NB4 (cell line): Measurements from ENCODE around the gene OTUB1.

Source experiments
- MYC ChIP-seq: IDR thresholded peaks from 2 replicates; pipeline ENCODE4 v1.6.1; 2011; ENCODE audit warnings: low read depth, low read length
- TF ChIP-seq, protein P1 (sequence below): IDR thresholded peaks from one replicate; pipeline ENCODE4 v1.5.1; 2012; ENCODE audit warnings: low read depth, low read length

DNA sequence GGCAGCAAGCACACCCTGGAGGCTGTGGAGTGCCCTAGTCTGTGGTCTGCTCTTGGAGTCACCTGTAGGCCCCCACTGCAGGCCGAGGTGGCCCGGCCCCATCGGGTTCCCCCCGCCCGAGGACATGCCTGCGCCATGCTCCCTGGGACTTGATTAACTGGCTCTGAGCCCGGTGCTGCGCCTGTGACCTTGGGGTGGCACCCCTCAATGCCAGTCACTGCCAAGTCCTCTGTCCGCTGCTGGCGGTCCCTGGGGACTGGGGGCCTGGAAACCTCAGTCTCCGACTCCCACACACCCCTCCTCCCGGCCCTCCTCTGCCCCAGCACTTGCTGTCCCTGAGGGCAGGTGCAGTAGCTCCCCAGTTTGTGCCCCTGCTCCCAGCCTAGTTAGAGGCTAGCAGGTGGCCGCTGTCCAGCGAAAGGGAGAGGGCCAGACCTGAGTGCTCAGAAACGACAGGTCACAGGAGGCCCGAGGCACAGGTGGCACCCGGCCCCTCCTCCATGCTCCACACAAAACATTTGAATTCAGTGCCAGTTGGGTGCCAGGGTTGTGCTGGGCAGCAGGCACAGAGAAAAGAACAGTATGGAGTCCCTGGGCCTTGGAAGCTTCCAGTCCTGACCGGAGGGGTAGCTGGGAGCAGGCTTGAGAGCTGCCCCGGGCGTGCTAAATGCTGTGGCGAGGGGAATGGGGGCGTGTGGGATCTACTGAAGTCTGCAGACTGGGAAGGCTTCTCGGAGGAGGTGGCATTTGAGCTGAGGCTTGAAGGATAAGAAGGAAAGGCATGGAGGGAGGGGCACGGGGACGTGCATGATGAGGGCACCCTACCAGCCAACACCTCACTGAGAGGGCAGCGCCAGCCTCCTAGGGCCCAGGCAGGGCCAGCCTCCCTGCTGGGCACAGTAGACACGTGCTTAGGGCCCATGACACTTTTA is 33.1 kb downstream of the OTUB1 start:
- TF ChIP-seq, protein P1, sequence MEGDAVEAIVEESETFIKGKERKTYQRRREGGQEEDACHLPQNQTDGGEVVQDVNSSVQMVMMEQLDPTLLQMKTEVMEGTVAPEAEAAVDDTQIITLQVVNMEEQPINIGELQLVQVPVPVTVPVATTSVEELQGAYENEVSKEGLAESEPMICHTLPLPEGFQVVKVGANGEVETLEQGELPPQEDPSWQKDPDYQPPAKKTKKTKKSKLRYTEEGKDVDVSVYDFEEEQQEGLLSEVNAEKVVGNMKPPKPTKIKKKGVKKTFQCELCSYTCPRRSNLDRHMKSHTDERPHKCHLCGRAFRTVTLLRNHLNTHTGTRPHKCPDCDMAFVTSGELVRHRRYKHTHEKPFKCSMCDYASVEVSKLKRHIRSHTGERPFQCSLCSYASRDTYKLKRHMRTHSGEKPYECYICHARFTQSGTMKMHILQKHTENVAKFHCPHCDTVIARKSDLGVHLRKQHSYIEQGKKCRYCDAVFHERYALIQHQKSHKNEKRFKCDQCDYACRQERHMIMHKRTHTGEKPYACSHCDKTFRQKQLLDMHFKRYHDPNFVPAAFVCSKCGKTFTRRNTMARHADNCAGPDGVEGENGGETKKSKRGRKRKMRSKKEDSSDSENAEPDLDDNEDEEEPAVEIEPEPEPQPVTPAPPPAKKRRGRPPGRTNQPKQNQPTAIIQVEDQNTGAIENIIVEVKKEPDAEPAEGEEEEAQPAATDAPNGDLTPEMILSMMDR: no peak
- TF ChIP-seq MYC: no peak
